PFSK-1 (cell line): ENCODE results near the gene ZNF311.

ENCODE experiments used
- FOXP2 ChIP-seq: optimal IDR thresholded peaks from 2 replicates; pipeline ENCODE3; 2011; ENCODE audit warnings: borderline replicate concordance, control low read depth, inconsistent platforms; ENCODE audit not compliant: insufficient read depth; ENCODE audit errors: extremely low read length, extremely low read depth
- POLR2AphosphoS5 ChIP-seq: IDR thresholded peaks from 2 replicates; pipeline ENCODE4 v1.6.1; 2012; ENCODE audit warnings: low read depth, mild to moderate bottlenecking, control low read depth, low read length, moderate library complexity
- SIN3A ChIP-seq: IDR thresholded peaks from 2 replicates; pipeline ENCODE4 v1.6.1; 2012; ENCODE audit warnings: mild to moderate bottlenecking, low read length, moderate library complexity, borderline replicate concordance; ENCODE audit not compliant: insufficient read depth
- TAF1 ChIP-seq: IDR thresholded peaks from 2 replicates; pipeline ENCODE4 v1.6.1; 2012; ENCODE audit warnings: low read length, control low read depth, borderline replicate concordance; ENCODE audit not compliant: insufficient read depth
- TF ChIP-seq, protein P1 (sequence below), 2 experiments: IDR thresholded peaks; 2 replicates each; pipeline versions ENCODE4 v1.6.1 to v1.8.0; 2011 to 2012; ENCODE audit warnings: low read depth in 2 of 2, low read length in 2 of 2, control low read depth in 1 of 2, inconsistent platforms in 1 of 2, mild to moderate bottlenecking in 1 of 2, moderate library complexity in 1 of 2; ENCODE audit not compliant: insufficient read depth in 1 of 2

DNA sequence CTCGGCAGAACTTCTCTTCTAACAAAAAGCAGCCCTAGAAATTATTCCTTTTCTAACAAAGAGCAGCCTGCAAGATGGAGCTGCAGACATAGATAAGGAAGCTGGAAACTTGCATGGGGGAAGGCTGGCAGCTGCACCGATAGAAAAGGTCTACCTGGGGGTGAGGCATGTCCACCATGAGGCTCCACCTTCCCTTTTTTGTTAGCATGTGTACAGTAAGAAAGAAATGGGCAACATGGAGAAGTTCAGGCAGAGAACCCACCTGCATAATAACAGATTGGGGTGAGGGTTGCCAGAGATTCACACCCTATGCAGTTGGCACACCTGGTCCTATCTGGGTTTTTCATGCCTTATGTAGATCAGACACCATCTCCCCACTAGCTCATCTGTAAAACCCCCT, 25.4 kb downstream of the ZNF311 start:
- TF ChIP-seq POLR2AphosphoS5 (no peak), TAF1 (no peak), FOXP2 (no peak), SIN3A (no peak)
- TF ChIP-seq, protein P1, sequence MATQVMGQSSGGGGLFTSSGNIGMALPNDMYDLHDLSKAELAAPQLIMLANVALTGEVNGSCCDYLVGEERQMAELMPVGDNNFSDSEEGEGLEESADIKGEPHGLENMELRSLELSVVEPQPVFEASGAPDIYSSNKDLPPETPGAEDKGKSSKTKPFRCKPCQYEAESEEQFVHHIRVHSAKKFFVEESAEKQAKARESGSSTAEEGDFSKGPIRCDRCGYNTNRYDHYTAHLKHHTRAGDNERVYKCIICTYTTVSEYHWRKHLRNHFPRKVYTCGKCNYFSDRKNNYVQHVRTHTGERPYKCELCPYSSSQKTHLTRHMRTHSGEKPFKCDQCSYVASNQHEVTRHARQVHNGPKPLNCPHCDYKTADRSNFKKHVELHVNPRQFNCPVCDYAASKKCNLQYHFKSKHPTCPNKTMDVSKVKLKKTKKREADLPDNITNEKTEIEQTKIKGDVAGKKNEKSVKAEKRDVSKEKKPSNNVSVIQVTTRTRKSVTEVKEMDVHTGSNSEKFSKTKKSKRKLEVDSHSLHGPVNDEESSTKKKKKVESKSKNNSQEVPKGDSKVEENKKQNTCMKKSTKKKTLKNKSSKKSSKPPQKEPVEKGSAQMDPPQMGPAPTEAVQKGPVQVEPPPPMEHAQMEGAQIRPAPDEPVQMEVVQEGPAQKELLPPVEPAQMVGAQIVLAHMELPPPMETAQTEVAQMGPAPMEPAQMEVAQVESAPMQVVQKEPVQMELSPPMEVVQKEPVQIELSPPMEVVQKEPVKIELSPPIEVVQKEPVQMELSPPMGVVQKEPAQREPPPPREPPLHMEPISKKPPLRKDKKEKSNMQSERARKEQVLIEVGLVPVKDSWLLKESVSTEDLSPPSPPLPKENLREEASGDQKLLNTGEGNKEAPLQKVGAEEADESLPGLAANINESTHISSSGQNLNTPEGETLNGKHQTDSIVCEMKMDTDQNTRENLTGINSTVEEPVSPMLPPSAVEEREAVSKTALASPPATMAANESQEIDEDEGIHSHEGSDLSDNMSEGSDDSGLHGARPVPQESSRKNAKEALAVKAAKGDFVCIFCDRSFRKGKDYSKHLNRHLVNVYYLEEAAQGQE (IDR thresholded peaks at IDR 0.05; ENCODE audit: insufficient read depth in 1 of 2, low read depth in 2 of 2, low read length in 2 of 2) = no peak
